HFFc6 (cell line): ENCODE results near the gene ERBB4. TPM values are rescaled to one million over a fixed set of nuclear protein-coding genes. Genes with fewer than 3 reads are reported as not detected.
A peak's percentile ranks its signal among the peaks of the same experiment; 100 is the strongest.

Experiments
- DNase-seq: peaks from one replicate; pipeline ENCODE4 v3.0.0-alpha.2; 2018
- H3K27ac Mint-ChIP-seq: 2 replicates; pipeline ENCODE4 v1.8.0; 2020; ENCODE audit warnings: mild to moderate bottlenecking, mixed read lengths
- H3K27me3 Mint-ChIP-seq: 2 replicates; pipeline ENCODE4 v1.8.0; 2021; ENCODE audit warnings: mild to moderate bottlenecking, moderate library complexity, mixed read lengths; ENCODE audit not compliant: insufficient read depth
- H3K36me3 Mint-ChIP-seq: 2 replicates; pipeline ENCODE4 v1.8.0; 2021; ENCODE audit warnings: low read depth, mixed read lengths
- H3K4me1 Mint-ChIP-seq: 2 replicates; pipeline ENCODE4 v1.8.0; 2020; ENCODE audit warnings: low read depth, mixed read lengths
- H3K4me3 Mint-ChIP-seq: 2 replicates; pipeline ENCODE4 v1.8.0; 2020; ENCODE audit warnings: mild to moderate bottlenecking, moderate library complexity, mixed read lengths
- H3K9me3 Mint-ChIP-seq: 2 replicates; pipeline ENCODE4 v1.8.0; 2020; ENCODE audit warnings: mild to moderate bottlenecking, mixed read lengths
- total RNA-seq, 6 experiments: library from RNA; stranded (reverse); fragmentation: NEBNext Ultra II Directional; extraction: Animal tissue kit (Norgen Biotek cat#: 25700); gene quantifications; 2 replicates in 1 of 6; 3 replicates in 5 of 6; pipeline ENCODE4 v1.2.3, GENCODE V29; 2021
- TF ChIP-seq, protein P1 (sequence below): fragments of 200-600 bp; sonication (generic); IDR thresholded peaks from 2 replicates; pipeline ENCODE4 v1.5.0; 2021; ENCODE audit warnings: antibody characterized with exemption, mild to moderate bottlenecking

ERBB4 gene
- total RNA-seq, 6 experiments from 2014 or later, result not detected

GRCh38 chr2:212141499-212141898 is 397.1 kb downstream of the ERBB4 start:
- no peak overlapping the region for H3K4me3 Mint-ChIP-seq
- H3K9me3 Mint-ChIP-seq, result no peaks in the 10 kb centered on the region; the same call in 1 of the 2 replicates

DNA sequence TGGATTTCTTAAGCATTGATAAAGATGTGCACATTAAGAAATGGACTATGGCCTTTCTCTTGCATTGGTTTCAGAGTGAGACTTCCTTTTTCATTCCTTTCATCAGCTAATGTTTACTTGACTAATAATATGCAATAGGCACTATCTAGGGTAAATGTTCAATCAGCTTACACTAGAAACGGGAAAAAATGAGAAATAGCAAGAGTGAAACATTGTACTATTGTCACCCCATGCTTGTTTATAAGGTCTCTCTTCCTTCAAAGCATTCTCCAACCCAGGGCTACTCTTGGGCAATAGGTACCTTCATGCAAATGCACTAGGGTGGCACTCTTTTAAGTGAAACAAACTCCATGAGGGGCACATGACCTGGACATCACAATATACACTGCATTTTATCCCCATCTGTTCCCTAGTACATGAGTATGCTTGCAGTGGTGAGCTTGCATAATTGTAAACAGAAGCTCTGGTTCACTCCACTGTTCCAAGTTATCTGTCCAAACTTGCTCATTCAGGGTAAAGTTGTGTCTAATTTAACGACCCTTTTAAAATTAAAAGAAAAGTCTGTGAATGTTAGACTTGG is 402.3 kb downstream of the ERBB4 start:
- no peaks in the 10 kb centered on the region; the same call in 1 of the 2 replicates for H3K4me1 Mint-ChIP-seq
- H3K9me3 Mint-ChIP-seq, result no peaks in the 10 kb centered on the region
- H3K4me3 Mint-ChIP-seq, result no peak overlapping the region
- no peak overlapping the region for H3K27ac Mint-ChIP-seq
- H3K27me3 Mint-ChIP-seq, result no peaks in the 10 kb centered on the region
- TF ChIP-seq, protein P1, sequence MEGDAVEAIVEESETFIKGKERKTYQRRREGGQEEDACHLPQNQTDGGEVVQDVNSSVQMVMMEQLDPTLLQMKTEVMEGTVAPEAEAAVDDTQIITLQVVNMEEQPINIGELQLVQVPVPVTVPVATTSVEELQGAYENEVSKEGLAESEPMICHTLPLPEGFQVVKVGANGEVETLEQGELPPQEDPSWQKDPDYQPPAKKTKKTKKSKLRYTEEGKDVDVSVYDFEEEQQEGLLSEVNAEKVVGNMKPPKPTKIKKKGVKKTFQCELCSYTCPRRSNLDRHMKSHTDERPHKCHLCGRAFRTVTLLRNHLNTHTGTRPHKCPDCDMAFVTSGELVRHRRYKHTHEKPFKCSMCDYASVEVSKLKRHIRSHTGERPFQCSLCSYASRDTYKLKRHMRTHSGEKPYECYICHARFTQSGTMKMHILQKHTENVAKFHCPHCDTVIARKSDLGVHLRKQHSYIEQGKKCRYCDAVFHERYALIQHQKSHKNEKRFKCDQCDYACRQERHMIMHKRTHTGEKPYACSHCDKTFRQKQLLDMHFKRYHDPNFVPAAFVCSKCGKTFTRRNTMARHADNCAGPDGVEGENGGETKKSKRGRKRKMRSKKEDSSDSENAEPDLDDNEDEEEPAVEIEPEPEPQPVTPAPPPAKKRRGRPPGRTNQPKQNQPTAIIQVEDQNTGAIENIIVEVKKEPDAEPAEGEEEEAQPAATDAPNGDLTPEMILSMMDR, result no peak
- no peaks in the 10 kb centered on the region for H3K36me3 Mint-ChIP-seq
- DNase-seq, result no peak

More at GRCh38 chr2:212141499-212141898, 397.1 kb downstream of the ERBB4 start:
- TF ChIP-seq, protein P1, result no peak
- no peaks in the 10 kb centered on the region; the same call in 1 of the 2 replicates for H3K4me1 Mint-ChIP-seq
- no peaks in the 10 kb centered on the region for H3K36me3 Mint-ChIP-seq
- H3K27ac Mint-ChIP-seq, result no peak overlapping the region
- DNase-seq, result no peak
- H3K27me3 Mint-ChIP-seq, result no peaks in the 10 kb centered on the region; the same call in 1 of the 2 replicates

DNA sequence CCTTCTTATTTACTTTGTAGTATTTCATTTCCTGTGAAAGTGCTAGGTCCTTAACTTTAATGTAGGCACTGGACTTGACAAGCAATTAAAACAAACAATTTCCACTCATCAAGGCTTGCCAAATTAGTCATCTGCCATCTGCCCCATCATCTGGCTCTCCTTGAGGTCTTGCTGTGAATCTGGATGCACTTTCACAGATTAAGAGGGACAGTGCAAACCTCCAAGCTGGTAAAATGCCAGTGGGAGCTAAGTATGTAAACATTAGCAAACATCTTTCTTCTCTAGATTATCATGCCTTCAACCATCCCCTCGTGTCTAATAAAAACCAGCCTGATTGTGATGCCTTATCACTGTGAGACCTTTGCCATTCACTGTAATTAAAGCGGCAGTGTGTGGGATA is 402.9 kb downstream of the ERBB4 start:
- TF ChIP-seq, protein P1, result no peak
- Mint-ChIP-seq H3K36me3 (no peaks in the 10 kb centered on the region), H3K9me3 (no peaks in the 10 kb centered on the region), H3K27ac (no peak overlapping the region), H3K4me3 (no peak overlapping the region), H3K27me3 (no peaks in the 10 kb centered on the region), H3K4me1 (no peaks in the 10 kb centered on the region; the same call in 1 of the 2 replicates)
- DNase-seq, result no peak

- Mint-ChIP-seq H3K9me3 (no peaks in the 10 kb centered on the region), H3K36me3 (no peaks in the 10 kb centered on the region), H3K4me3 (no peak overlapping the region), H3K4me1 (no peaks in the 10 kb centered on the region; the same call in 1 of the 2 replicates), H3K27ac (no peak overlapping the region), H3K27me3 (no peaks in the 10 kb centered on the region)
- TF ChIP-seq, protein P1, result no peak
- no peak for DNase-seq
Observed at GRCh38 chr2:212133337-212133736, 405.3 kb downstream of the ERBB4 start.

DNA sequence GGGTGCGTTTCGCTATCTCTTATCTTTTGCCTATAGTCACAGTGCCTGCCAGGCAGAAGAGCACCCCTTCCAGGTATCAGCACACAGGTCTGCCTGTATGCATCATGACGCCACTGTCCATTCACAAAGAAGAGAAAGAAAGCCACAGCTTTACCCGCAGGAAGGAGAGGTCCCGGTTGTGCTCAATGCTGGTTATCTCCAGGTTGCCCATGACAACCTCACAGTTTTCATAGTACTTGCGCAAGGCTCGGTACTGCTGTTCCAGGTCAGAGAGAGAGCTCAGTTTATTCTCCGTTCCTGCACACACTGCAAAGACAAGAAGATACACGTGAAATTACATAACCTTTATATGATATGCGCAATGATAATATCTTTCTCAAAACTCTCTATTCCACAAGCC is 414.0 kb downstream of the ERBB4 start:
- TF ChIP-seq, protein P1, result no peak
- DNase-seq, result no peak
- H3K27me3 Mint-ChIP-seq, result no peaks in the 10 kb centered on the region; the same call in 1 of the 2 replicates
- H3K4me1 Mint-ChIP-seq, result no peaks in the 10 kb centered on the region; the same call in 1 of the 2 replicates
- no peak overlapping the region for H3K27ac Mint-ChIP-seq
- H3K9me3 Mint-ChIP-seq, result no peaks in the 10 kb centered on the region; the same call in 1 of the 2 replicates
- 0 out of 2 replicates have a peak overlapping the region, but pooled peaks have one; percentile 6 for H3K4me3 Mint-ChIP-seq
- no peaks in the 10 kb centered on the region for H3K36me3 Mint-ChIP-seq
